Measurements from ENCODE around the gene LRMDA.

- no peak for TF ChIP-seq CTCF (IDR thresholded peaks at IDR 0.05; ENCODE audit: borderline replicate concordance, extremely low read depth, low read length, poor library complexity, severe bottlenecking)
- TF ChIP-seq EZH2 (IDR thresholded peaks at IDR 0.05; ENCODE audit: borderline replicate concordance, low read depth, low read length, severe bottlenecking): no peak
Measured at GRCh38 chr10:75957314-75958120, 526.1 kb downstream of the LRMDA start.

All from DND-41 (cell line).